IMR-90 (cell line): ENCODE data around the gene C1QC.

ENCODE experiments used
- BHLHE40 ChIP-seq: fragments of 150-350 bp; IDR thresholded peaks from 2 replicates; pipeline ENCODE4 v1.6.1; 2016; ENCODE audit warnings: mild to moderate bottlenecking, low read depth, low read length
- CEBPB ChIP-seq: IDR thresholded peaks from 2 replicates; pipeline ENCODE4 v1.6.1; 2012; ENCODE audit warnings: low read depth, low read length, improper control_type of control experiment
- CHD1 ChIP-seq: IDR thresholded peaks from 2 replicates; pipeline ENCODE4 v1.6.1; 2012; ENCODE audit warnings: low read depth, low read length, improper control_type of control experiment
- ELK1 ChIP-seq: fragments of 150-350 bp; IDR thresholded peaks from 2 replicates; pipeline ENCODE4 v1.6.1; 2016; ENCODE audit warnings: low read depth, mild to moderate bottlenecking, low read length, moderate library complexity, borderline replicate concordance
- MAFK ChIP-seq: IDR thresholded peaks from 2 replicates; pipeline ENCODE4 v1.6.1; 2012; ENCODE audit warnings: low read depth, low read length, improper control_type of control experiment
- MXI1 ChIP-seq: IDR thresholded peaks from 2 replicates; pipeline ENCODE4 v1.6.1; 2012; ENCODE audit warnings: low read depth, mild to moderate bottlenecking, low read length, moderate library complexity, borderline replicate concordance
- POLR2A ChIP-seq: IDR thresholded peaks from 2 replicates; pipeline ENCODE4 v1.6.1; 2012; ENCODE audit warnings: mild to moderate bottlenecking, low read depth, low read length
- RCOR1 ChIP-seq: IDR thresholded peaks from 2 replicates; pipeline ENCODE4 v1.6.1; 2012; ENCODE audit warnings: mild to moderate bottlenecking, low read length, improper control_type of control experiment; ENCODE audit not compliant: insufficient replicate concordance
- TF ChIP-seq, protein P1 (sequence below): conservative IDR thresholded peaks from 2 replicates; pipeline ENCODE4 v1.5.1; 2012; ENCODE audit warnings: mild to moderate bottlenecking, low read depth, low read length, improper control_type of control experiment

DNA sequence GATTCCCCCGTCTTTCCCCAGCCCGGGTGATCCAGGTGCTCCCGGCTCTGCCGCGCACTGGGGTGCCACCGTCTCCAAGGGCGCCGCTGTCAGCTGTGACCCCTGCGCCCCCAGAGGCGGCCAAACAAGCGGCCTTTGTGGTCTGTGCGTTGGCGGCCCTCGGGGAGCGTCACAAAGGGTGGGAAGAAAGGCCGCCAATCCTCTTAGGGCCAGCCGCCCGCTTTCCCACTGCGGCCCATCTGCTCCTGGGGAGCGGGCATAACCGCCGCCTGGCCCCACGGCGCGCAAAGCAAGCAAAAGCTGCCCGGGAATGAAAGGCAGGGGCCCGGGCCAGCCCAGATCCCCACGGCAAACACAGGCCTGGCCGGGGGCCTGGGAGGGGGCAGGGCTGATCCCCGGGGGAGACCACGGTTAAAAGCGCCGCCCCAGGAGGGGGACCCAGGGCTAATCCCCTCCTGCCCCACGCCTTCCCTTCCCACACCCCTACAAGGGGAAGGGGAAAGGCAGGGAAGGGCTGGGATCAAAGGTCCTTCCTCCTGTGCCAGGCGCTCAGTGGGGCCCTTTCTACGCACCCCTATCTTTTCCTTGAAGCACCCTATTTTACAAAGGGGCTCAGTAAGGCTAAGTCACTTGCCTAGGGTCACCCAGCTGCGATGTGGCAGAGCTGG lies 33.6 kb downstream of the C1QC start:
- TF ChIP-seq MAFK (no peak), MXI1 (no peak), RCOR1 (no peak), BHLHE40 (no peak), POLR2A (no peak), ELK1 (no peak), CHD1 (no peak), CEBPB (no peak)
- TF ChIP-seq, protein P1, sequence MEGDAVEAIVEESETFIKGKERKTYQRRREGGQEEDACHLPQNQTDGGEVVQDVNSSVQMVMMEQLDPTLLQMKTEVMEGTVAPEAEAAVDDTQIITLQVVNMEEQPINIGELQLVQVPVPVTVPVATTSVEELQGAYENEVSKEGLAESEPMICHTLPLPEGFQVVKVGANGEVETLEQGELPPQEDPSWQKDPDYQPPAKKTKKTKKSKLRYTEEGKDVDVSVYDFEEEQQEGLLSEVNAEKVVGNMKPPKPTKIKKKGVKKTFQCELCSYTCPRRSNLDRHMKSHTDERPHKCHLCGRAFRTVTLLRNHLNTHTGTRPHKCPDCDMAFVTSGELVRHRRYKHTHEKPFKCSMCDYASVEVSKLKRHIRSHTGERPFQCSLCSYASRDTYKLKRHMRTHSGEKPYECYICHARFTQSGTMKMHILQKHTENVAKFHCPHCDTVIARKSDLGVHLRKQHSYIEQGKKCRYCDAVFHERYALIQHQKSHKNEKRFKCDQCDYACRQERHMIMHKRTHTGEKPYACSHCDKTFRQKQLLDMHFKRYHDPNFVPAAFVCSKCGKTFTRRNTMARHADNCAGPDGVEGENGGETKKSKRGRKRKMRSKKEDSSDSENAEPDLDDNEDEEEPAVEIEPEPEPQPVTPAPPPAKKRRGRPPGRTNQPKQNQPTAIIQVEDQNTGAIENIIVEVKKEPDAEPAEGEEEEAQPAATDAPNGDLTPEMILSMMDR, result no peak
